Neural cell (in vitro differentiated cells): ENCODE measurements around the gene CBS.

Source experiments
- CTCF ChIP-seq: fragments of 450-650 bp; IDR thresholded peaks from 2 replicates; pipeline ENCODE4 v1.5.1; 2014; ENCODE audit warnings: antibody characterized with exemption, mild to moderate bottlenecking, moderate library complexity; ENCODE audit not compliant: poor library complexity, severe bottlenecking
- EZH2 ChIP-seq: fragments of 200-600, 300-800 bp; shearing (Covaris generic), sonication (generic); IDR thresholded peaks from 2 replicates; pipeline ENCODE4 v1.6.1; 2014; ENCODE audit warnings: antibody characterized with exemption, low read length, borderline replicate concordance, mild to moderate bottlenecking; ENCODE audit not compliant: insufficient read depth, poor library complexity, severe bottlenecking
- POLR2AphosphoS5 ChIP-seq: IDR thresholded peaks from 2 replicates; pipeline ENCODE4 v1.6.1; 2012
- SMC3 ChIP-seq: fragments of 450-650 bp; conservative IDR thresholded peaks from 2 replicates; pipeline ENCODE4 v1.6.1; 2014; ENCODE audit warnings: antibody characterized with exemption, mild to moderate bottlenecking, moderate library complexity; ENCODE audit not compliant: poor library complexity

GRCh38 chr21:43006874-43007208 lies 68.8 kb downstream of the CBS start:
- no peak for TF ChIP-seq CTCF
- TF ChIP-seq EZH2, result no peak
- TF ChIP-seq POLR2AphosphoS5, result no peak
- TF ChIP-seq SMC3, result no peak
